ENCODE measurements around the gene CHMP1B. TPM values are rescaled to one million over a fixed set of nuclear protein-coding genes. Genes with fewer than 3 reads are reported as not detected.
A peak's percentile ranks its signal among the peaks of the same experiment; 100 is the strongest.

CHMP1B gene
- total and polyA plus RNA-seq, 9 of the 15 experiments (the other 6 are each of a cell fraction or from before 2014, with no cell fraction given), result 12.3 to 29.9 (median 19.0) TPM

DNA sequence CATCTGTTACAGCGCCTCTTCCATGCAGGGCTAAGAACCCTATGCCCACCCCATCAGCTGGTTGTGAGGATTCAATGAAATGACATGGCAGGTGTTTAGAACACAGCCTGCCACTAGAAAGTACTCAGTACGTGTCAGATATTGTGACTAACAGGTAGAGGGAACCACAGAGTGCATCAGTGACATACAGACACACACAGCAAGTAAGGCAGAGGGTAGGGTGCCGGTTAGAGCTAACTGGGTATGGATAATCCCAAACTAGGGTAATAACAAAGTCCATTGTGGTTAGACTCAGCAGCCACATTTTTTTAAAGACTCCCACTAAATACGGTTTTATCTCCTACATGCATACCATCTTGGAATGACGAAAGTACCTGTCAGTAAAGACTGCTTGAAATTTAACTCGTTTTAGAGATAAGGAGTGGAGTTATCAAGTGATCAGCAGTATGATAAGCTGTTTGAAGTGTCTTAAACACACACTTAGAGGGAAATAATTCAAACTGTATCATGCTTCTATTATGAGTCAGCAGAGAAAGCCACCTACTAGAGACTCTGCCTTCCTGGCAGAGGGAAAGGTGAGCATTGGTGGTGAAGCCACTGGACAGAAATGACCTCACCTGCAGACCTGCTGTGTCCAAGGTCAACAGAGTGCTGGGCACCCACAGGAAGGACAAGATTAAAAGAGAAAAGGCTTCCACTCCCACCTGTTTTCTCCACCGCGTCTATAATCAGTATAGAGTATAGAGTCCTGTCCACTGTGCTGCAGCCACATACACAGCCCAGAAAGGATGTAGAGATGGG, 36.3 kb downstream of the CHMP1B start:
- FAIRE-seq (peak; percentile 35), DNase-seq (ENCODE audit: extremely low read depth in 1 of 4, low spot score in 3 of 4) (no peak), ATAC-seq (no peak)
- Histone ChIP-seq H3K4me2 (ENCODE audit: insufficient read depth, low read length) (no peak overlapping the region), H3K4me1 (replicated peaks in 1 of 2; ENCODE audit: control insufficient read depth in 2 of 2, insufficient read depth in 2 of 2, low read length in 2 of 2) (peaks cover 4% of the 10 kb centered on the region in 2 experiments; a peak in 4 of 5 replicates), H3K27me3 (ENCODE audit: control insufficient read depth in 2 of 2, insufficient read depth in 2 of 2, low read length in 2 of 2) (no peaks in the 10 kb centered on the region; a peak in 1 of 5 replicates), H3K27ac (ENCODE audit: extremely low read depth, low read depth, low read length) (no peak overlapping the region), H4K20me1 (replicated peaks; ENCODE audit: control insufficient read depth, insufficient read depth, low read length) (no peaks in the 10 kb centered on the region), H3K9me1 (ENCODE audit: control insufficient read depth, insufficient read depth, low read length) (no peaks in the 10 kb centered on the region), H3K36me3 (ENCODE audit: control insufficient read depth, insufficient read depth, low read length) (0 out of 3 replicates have a peak, but pooled peaks cover 2% of the 10 kb centered on the region), H3K9ac (ENCODE audit: insufficient read depth in 1 of 2, low read depth in 2 of 2, low read length in 2 of 2) (no peak overlapping the region), H3K79me2 (ENCODE audit: control insufficient read depth, insufficient read depth, low read length) (no peaks in the 10 kb centered on the region), H3K9me3 (replicated peaks; ENCODE audit: control insufficient read depth, insufficient read depth, low read depth, low read length) (no peaks in the 10 kb centered on the region), H3K4me3 (no peak overlapping the region), H2AFZ (ENCODE audit: low read depth, low read length) (no peak overlapping the region)
- intact Hi-C loops (cut with micrococcal nuclease), result no loop called here
- CTCF ChIA-PET (ENCODE audit: low intra/inter-chr PET ratio), result no interaction called here
- 42% methylated on average over 8 of the region's 8 CpGs for WGBS (ENCODE audit: insufficient coverage, low coverage, missing lambda C conversion rate)
- BruUV-seq (replicated peaks), result no TSS peak
- in situ Hi-C loops (cut with MboI), result no loop called here
- POLR2A ChIA-PET, result interaction anchor here (1.4 kb wide), 1 partner anchor 11 kb away, joined by 5 read pairs; no protein-coding TSS in a partner anchor
- TF ChIP-seq MYNN (IDR thresholded peaks at IDR 0.05) (no peak), MYNN (CRISPR knock-in tag; IDR thresholded peaks at IDR 0.05) (no peak), ATF3 (IDR thresholded peaks at IDR 0.05) (0 out of 2 replicates have a peak, but pooled peaks have one; percentile 23), ATF3 (CRISPR knock-in tag; conservative IDR thresholded peaks at IDR 0.05) (no peak), CBFA2T3 (IDR thresholded peaks at IDR 0.05) (0 out of 2 replicates have a peak, but pooled peaks have one; percentile 11), ARID1B (IDR thresholded peaks at IDR 0.05) (peak; percentile 50; the same call in 1 of the 2 replicates), CTBP1 (IDR thresholded peaks at IDR 0.05; ENCODE audit: borderline replicate concordance) (peak; percentile 14; the same call in 1 of the 2 replicates), NFE2 (IDR thresholded peaks at IDR 0.05; ENCODE audit: low read depth) (0 out of 2 replicates have a peak, but pooled peaks have one; percentile 33), MBD1 (CRISPR knock-in tag; IDR thresholded peaks at IDR 0.05) (no peak), ZNF3 (CRISPR knock-in tag; IDR thresholded peaks at IDR 0.05) (no peak), HMBOX1 (IDR thresholded peaks at IDR 0.05) (peak; percentile 99), ZNF324 (CRISPR knock-in tag; IDR thresholded peaks at IDR 0.05) (no peak)
- TF ChIP-seq, protein P1, sequence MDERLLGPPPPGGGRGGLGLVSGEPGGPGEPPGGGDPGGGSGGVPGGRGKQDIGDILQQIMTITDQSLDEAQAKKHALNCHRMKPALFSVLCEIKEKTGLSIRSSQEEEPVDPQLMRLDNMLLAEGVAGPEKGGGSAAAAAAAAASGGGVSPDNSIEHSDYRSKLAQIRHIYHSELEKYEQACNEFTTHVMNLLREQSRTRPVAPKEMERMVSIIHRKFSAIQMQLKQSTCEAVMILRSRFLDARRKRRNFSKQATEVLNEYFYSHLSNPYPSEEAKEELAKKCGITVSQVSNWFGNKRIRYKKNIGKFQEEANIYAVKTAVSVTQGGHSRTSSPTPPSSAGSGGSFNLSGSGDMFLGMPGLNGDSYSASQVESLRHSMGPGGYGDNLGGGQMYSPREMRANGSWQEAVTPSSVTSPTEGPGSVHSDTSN (CRISPR knock-in tag; IDR thresholded peaks at IDR 0.05; ENCODE audit: low read depth), result no peak
- TF ChIP-seq, protein P1 (tag; conservative IDR thresholded peaks at IDR 0.05; ENCODE audit: low read depth), result no peak
- TF ChIP-seq, protein P2, sequence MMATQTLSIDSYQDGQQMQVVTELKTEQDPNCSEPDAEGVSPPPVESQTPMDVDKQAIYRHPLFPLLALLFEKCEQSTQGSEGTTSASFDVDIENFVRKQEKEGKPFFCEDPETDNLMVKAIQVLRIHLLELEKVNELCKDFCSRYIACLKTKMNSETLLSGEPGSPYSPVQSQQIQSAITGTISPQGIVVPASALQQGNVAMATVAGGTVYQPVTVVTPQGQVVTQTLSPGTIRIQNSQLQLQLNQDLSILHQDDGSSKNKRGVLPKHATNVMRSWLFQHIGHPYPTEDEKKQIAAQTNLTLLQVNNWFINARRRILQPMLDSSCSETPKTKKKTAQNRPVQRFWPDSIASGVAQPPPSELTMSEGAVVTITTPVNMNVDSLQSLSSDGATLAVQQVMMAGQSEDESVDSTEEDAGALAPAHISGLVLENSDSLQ (IDR thresholded peaks at IDR 0.05), result 0 out of 2 replicates have a peak, but pooled peaks have one; percentile 16
